ENCODE results near the gene EIF4G1. TPM values are rescaled to one million over a fixed set of nuclear protein-coding genes. Genes with fewer than 3 reads are reported as not detected.
A peak's percentile ranks its signal among the peaks of the same experiment; 100 is the strongest.

The EIF4G1 gene
- total and polyA plus RNA-seq, 7 experiments from 2014 or later = 19.1 to 341 (median 206) TPM

- Mint-ChIP-seq H3K27me3 (no peaks in the 10 kb centered on the region), H3K4me3 (peak overlapping the region; percentile 79 to 94 (median 86)), H3K36me3 (peaks cover 0 to 10% (median 5%) of the 10 kb centered on the region in 5 donors), H3K9me3 (no peaks in the 10 kb centered on the region), H3K27ac (peak overlapping the region; percentile 68 to 95 (median 89)), H3K4me1 (peaks cover 15 to 35% (median 31%) of the 10 kb centered on the region in 7 donors)
- Histone ChIP-seq H3K4me1 (ENCODE audit: control insufficient read depth in 2 of 2, insufficient read depth in 2 of 2, low read length in 2 of 2) (peaks cover 0 to 17% of the 10 kb centered on the region in 2 donors), H3K4me3 (ENCODE audit: low read length) (peak overlapping the region; percentile 73), H3K9me3 (ENCODE audit: control insufficient read depth in 2 of 3, low read length in 3 of 3) (no peaks in the 10 kb centered on the region), H3K36me3 (ENCODE audit: control insufficient read depth in 2 of 3, insufficient read depth in 3 of 3, low read length in 3 of 3) (peaks cover 0 to 26% (median 8%) of the 10 kb centered on the region in 3 experiments), H3K27me3 (ENCODE audit: control insufficient read depth in 2 of 2, insufficient read depth in 2 of 2, low read length in 2 of 2) (no peaks in the 10 kb centered on the region), H3K27ac (ENCODE audit: low read depth, low read length) (peak overlapping the region; percentile 93)
- intact Hi-C loops (cut with micrococcal nuclease) = loop anchor here (1.0 to 5.0 kb wide), 8 partner anchors 16 to 618 kb away; partner anchors contain the start of genes ABCF3 (in 2 of the 2), PSMD2 (in 2 of the 2), AP2M1 (in 1 of the 2) and EEF1AKMT4 (in 1 of the 2)
- CTCF ChIA-PET = no interaction called here
- DNase-seq (peak; percentile 54 to 68 (median 64)), ATAC-seq (peak; percentile 75)
- POLR2A ChIA-PET = interaction anchor here (0.7 to 1.5 kb wide), 3 partner anchors 13 to 137 kb away, joined by 3 to 4 read pairs (median 3); partner anchors contain the start of gene FAM131A
Measured at GRCh38 chr3:184314700-184315542, 515 bp downstream of the EIF4G1 start.

- Mint-ChIP-seq H3K27me3 (no peaks in the 10 kb centered on the region), H3K36me3 (peaks cover 0 to 9% (median 5%) of the 10 kb centered on the region in 5 donors), H3K4me1 (peaks cover 15 to 35% (median 31%) of the 10 kb centered on the region in 7 donors), H3K27ac (peak overlapping the region; percentile 68 to 95 (median 89)), H3K9me3 (no peaks in the 10 kb centered on the region), H3K4me3 (peak overlapping the region; percentile 62 to 91 (median 81))
- Histone ChIP-seq H3K27ac (ENCODE audit: low read depth, low read length) (peak overlapping the region; percentile 93), H3K4me3 (ENCODE audit: low read length) (peak overlapping the region; percentile 73), H3K27me3 (ENCODE audit: control insufficient read depth in 2 of 2, insufficient read depth in 2 of 2, low read length in 2 of 2) (no peaks in the 10 kb centered on the region), H3K9me3 (ENCODE audit: control insufficient read depth in 2 of 3, low read length in 3 of 3) (no peaks in the 10 kb centered on the region), H3K4me1 (ENCODE audit: control insufficient read depth in 2 of 2, insufficient read depth in 2 of 2, low read length in 2 of 2) (peaks cover 0 to 17% of the 10 kb centered on the region in 2 donors), H3K36me3 (ENCODE audit: control insufficient read depth in 2 of 3, insufficient read depth in 3 of 3, low read length in 3 of 3) (peaks cover 0 to 32% (median 11%) of the 10 kb centered on the region in 3 experiments)
- ATAC-seq = no peak
- ChIA-PET POLR2A (interaction anchor here (0.7 to 1.5 kb wide), 3 partner anchors 13 to 138 kb away, joined by 3 to 4 read pairs (median 3); partner anchors contain the start of gene FAM131A), CTCF (no interaction called here)
- peak in 2 of 9 donors; percentile 24 to 25 for DNase-seq
- intact Hi-C loops (cut with micrococcal nuclease) = loop anchor here in 1 of 2 donors (1.0 kb wide), 1 partner anchor 180 kb away; the partner anchor contains the start of gene EIF2B5
Measured at GRCh38 chr3:184315543-184315867, 1.1 kb downstream of the EIF4G1 start.

- POLR2A ChIA-PET = interaction anchor here (0.7 to 1.5 kb wide), 2 partner anchors 14 to 21 kb away, joined by 3 to 4 read pairs; partner anchors contain the start of gene FAM131A
- Mint-ChIP-seq H3K4me1 (peaks cover 20 to 35% (median 32%) of the 10 kb centered on the region in 7 donors), H3K4me3 (peak overlapping the region; percentile 62 to 91 (median 81)), H3K27ac (peak overlapping the region; percentile 68 to 95 (median 86)), H3K36me3 (peaks cover 5 to 13% (median 9%) of the 10 kb centered on the region in 5 donors), H3K9me3 (no peaks in the 10 kb centered on the region), H3K27me3 (no peaks in the 10 kb centered on the region)
- CTCF ChIA-PET = interaction anchor here (0.6 kb wide), 1 partner anchor 586 kb away, joined by 3 read pairs; no protein-coding TSS in a partner anchor
- DNase-seq (peak in 1 of 9 donors; percentile 17), ATAC-seq (no peak)
- H3K27me3 ChIP-seq (ENCODE audit: control insufficient read depth in 2 of 2, insufficient read depth in 2 of 2, low read length in 2 of 2) = no peaks in the 10 kb centered on the region
- peak overlapping the region; percentile 73 for H3K4me3 ChIP-seq (ENCODE audit: low read length)
- peaks cover under 1 to 37% (median 16%) of the 10 kb centered on the region in 3 experiments for H3K36me3 ChIP-seq (ENCODE audit: control insufficient read depth in 2 of 3, insufficient read depth in 3 of 3, low read length in 3 of 3)
- H3K9me3 ChIP-seq (ENCODE audit: control insufficient read depth in 2 of 3, low read length in 3 of 3) = no peaks in the 10 kb centered on the region
- peaks cover 0 to 17% of the 10 kb centered on the region in 2 donors for H3K4me1 ChIP-seq (ENCODE audit: control insufficient read depth in 2 of 2, insufficient read depth in 2 of 2, low read length in 2 of 2)
- H3K27ac ChIP-seq (ENCODE audit: low read depth, low read length) = peak overlapping the region; percentile 93
- intact Hi-C loops (cut with micrococcal nuclease) = loop anchor here in 1 of 2 donors (1.0 kb wide), 1 partner anchor 181 kb away; the partner anchor contains the start of gene EIF2B5
Measured at GRCh38 chr3:184315871-184316661, 1.7 kb downstream of the EIF4G1 start.

- H3K27me3 ChIP-seq (ENCODE audit: control insufficient read depth in 2 of 2, insufficient read depth in 2 of 2, low read length in 2 of 2) = no peaks in the 10 kb centered on the region
- peak overlapping the region; percentile 93 for H3K27ac ChIP-seq (ENCODE audit: low read depth, low read length)
- H3K9me3 Mint-ChIP-seq = no peaks in the 10 kb centered on the region
- H3K4me1 Mint-ChIP-seq = peaks cover 21 to 39% (median 32%) of the 10 kb centered on the region in 7 donors
- no peaks in the 10 kb centered on the region for H3K27me3 Mint-ChIP-seq
- intact Hi-C loops (cut with micrococcal nuclease) = no loop called here
- no peaks in the 10 kb centered on the region for H3K9me3 ChIP-seq (ENCODE audit: control insufficient read depth in 2 of 3, low read length in 3 of 3)
- peaks cover 0 to 17% of the 10 kb centered on the region in 2 donors for H3K4me1 ChIP-seq (ENCODE audit: control insufficient read depth in 2 of 2, insufficient read depth in 2 of 2, low read length in 2 of 2)
- H3K4me3 ChIP-seq (ENCODE audit: low read length) = no peak overlapping the region
- H3K36me3 ChIP-seq (ENCODE audit: control insufficient read depth in 2 of 3, insufficient read depth in 3 of 3, low read length in 3 of 3) = peaks cover 8 to 45% (median 21%) of the 10 kb centered on the region in 3 experiments
- ChIA-PET CTCF (no interaction called here), POLR2A (no interaction called here)
- peaks cover 10 to 20% (median 12%) of the 10 kb centered on the region in 5 donors for H3K36me3 Mint-ChIP-seq
- H3K4me3 Mint-ChIP-seq = peak overlapping the region in 9 of 10 donors; percentile 62 to 91 (median 81)
- no peak for ATAC-seq
- no peak for DNase-seq
- peak overlapping the region; percentile 68 to 95 (median 86) for H3K27ac Mint-ChIP-seq
Measured at GRCh38 chr3:184316792-184317191, 2.4 kb downstream of the EIF4G1 start.

- Histone ChIP-seq H3K27me3 (ENCODE audit: control insufficient read depth in 2 of 2, insufficient read depth in 2 of 2, low read length in 2 of 2) (no peaks in the 10 kb centered on the region), H3K36me3 (ENCODE audit: control insufficient read depth in 2 of 3, insufficient read depth in 3 of 3, low read length in 3 of 3) (peaks cover 11 to 49% (median 25%) of the 10 kb centered on the region in 3 experiments), H3K4me3 (ENCODE audit: low read length) (no peak overlapping the region), H3K27ac (ENCODE audit: low read depth, low read length) (no peak overlapping the region), H3K9me3 (ENCODE audit: control insufficient read depth in 2 of 3, low read length in 3 of 3) (no peaks in the 10 kb centered on the region), H3K4me1 (ENCODE audit: control insufficient read depth in 2 of 2, insufficient read depth in 2 of 2, low read length in 2 of 2) (peaks cover 0 to 17% of the 10 kb centered on the region in 2 donors)
- CTCF ChIA-PET = no interaction called here
- Mint-ChIP-seq H3K9me3 (no peaks in the 10 kb centered on the region), H3K36me3 (peaks cover 10 to 22% (median 13%) of the 10 kb centered on the region in 5 donors), H3K4me3 (peak overlapping the region in 9 of 10 donors; percentile 5 to 91 (median 80)), H3K27me3 (no peaks in the 10 kb centered on the region), H3K27ac (peak overlapping the region in 6 of 9 donors; percentile 72 to 95 (median 86)), H3K4me1 (peaks cover 21 to 39% (median 32%) of the 10 kb centered on the region in 7 donors)
- DNase-seq (no peak), ATAC-seq (no peak)
- POLR2A ChIA-PET = no interaction called here
- intact Hi-C loops (cut with micrococcal nuclease) = no loop called here
Measured at GRCh38 chr3:184317201-184317600, 2.8 kb downstream of the EIF4G1 start.

GRCh38 chr3:184320104-184320445 is 5.7 kb downstream of the EIF4G1 start:
- H3K27ac ChIP-seq (ENCODE audit: low read depth, low read length) = no peak overlapping the region
- Mint-ChIP-seq H3K4me3 (peak overlapping the region in 1 of 10 donors; percentile 38), H3K27me3 (no peaks in the 10 kb centered on the region), H3K9me3 (no peaks in the 10 kb centered on the region), H3K36me3 (peaks cover 21 to 48% (median 24%) of the 10 kb centered on the region in 5 donors), H3K27ac (no peak overlapping the region), H3K4me1 (peaks cover 26 to 41% (median 28%) of the 10 kb centered on the region in 7 donors)
- H3K36me3 ChIP-seq (ENCODE audit: control insufficient read depth in 2 of 3, insufficient read depth in 3 of 3, low read length in 3 of 3) = peaks cover 26 to 77% (median 34%) of the 10 kb centered on the region in 3 experiments
- ChIA-PET CTCF (no interaction called here), POLR2A (no interaction called here)
- no peak overlapping the region for H3K4me3 ChIP-seq (ENCODE audit: low read length)
- ATAC-seq (peak; percentile 72), DNase-seq (no peak)
- H3K9me3 ChIP-seq (ENCODE audit: control insufficient read depth in 2 of 3, low read length in 3 of 3) = no peaks in the 10 kb centered on the region
- intact Hi-C loops (cut with micrococcal nuclease) = no loop called here
- H3K27me3 ChIP-seq (ENCODE audit: control insufficient read depth in 2 of 2, insufficient read depth in 2 of 2, low read length in 2 of 2) = no peaks in the 10 kb centered on the region
- peaks cover 0 to 13% of the 10 kb centered on the region in 2 donors for H3K4me1 ChIP-seq (ENCODE audit: control insufficient read depth in 2 of 2, insufficient read depth in 2 of 2, low read length in 2 of 2)
